HL-60/S4 treated with phorbol 12-myristate 13-acetate at 8.2 ng/mL for 4 days and 3 days (cell line): ENCODE data around the gene CCDC92B.

Experiments
- in situ Hi-C: fragments of 300-500 bp; cut with MboI; formaldehyde crosslinking; loops from 2 replicates; pipeline ENCODE4 v1.15.0; 2022; ENCODE audit warnings: low sequenced_read_pairs

The CCDC92B gene

DNA sequence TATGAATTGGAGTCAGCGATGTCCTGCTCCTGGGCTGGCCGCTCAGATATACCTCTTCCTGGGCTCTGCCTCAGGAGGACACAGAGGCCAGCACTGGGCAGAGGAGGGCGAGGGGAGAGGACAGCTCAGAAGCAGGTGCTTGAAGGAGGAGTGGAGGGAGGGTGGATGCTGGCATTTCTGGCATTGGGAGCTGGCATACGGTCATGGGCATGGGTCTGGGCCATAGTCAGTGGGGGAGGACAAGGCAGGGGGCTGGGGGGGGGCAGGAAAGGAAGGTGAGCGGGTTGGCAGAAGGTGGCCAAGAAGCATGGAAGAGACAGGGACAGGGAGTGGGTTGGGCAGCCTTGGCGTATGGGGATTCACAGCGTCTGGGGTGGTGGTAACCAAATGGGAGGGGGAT lies 30.1 kb upstream of the CCDC92B start:
- in situ Hi-C loops, result no loop called here

DNA sequence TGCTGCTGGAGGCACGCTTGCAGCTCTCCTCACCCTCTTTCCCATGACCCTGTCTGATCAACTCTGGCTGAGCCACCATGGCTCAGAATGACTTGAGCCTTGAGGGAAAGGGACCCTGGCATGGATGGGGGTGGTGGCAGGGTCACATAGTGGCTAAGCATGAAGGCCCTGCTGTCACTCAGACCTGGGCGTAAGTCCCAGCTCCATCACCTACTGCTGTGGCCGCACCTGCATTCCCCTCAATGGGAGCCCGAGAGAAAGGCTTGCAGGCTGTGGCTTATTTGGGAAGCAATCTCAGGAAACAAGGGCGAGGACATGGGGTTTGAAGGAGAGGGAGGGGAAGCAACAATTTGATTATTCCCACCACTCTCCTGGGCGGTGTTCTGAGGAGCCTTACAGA lies 29.0 kb upstream of the CCDC92B start:
- in situ Hi-C loops, result no loop called here

DNA sequence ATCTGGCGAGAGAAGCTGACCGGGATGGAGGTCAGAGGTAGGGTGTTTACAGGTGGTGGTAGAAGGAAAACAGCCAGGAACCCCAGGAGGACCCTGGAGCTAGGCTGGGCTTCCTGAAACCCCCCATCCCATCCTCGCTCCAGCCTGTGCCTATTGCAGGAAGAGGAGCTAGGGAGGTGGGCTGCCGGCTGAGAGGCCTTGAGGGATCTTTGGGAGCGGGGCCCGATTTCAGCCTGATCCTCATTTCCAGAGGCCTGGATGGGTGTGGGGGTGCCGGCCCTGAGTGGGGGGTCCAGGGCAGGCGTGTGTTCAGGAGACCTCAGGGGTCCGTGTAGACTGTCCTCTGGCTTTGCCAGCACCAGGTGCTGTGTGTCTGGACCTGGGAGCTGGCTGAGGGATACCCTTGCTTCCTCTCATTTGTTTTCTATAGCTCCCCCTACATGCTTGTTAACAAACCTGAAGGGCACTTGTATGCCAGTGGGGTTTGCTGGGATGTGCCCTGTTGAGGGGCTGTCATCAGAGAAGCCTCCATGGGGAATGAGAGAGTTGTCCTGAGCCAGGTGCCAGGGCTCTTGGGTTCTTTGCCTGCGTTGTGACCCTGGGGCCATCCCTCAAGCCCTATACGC lies 27.9 kb upstream of the CCDC92B start:
- in situ Hi-C loops, result no loop called here

- in situ Hi-C loops, result no loop called here
These were observed 27.3 kb upstream of the CCDC92B start for GRCh38 chr17:2776589-2777241.

DNA sequence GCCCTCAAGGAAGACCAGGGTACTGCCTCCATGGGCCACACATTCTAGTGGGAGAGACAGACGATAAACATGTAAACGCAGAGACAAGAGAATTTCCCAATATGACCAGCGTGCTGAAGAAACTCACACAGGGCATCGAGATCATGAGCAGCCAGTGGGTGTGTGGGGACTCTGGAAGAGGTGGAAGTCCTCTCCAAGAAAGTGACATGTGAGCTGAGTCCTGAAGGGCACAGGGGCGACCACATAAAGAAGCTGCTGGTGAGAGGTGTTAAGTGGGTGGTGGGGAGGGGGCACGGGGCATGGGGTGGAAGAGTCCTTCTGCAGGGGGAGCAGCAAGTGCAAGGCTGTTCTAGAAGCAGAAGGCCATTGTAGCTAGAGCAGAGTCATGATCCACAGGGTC lies 25.8 kb upstream of the CCDC92B start:
- in situ Hi-C loops, result no loop called here

DNA sequence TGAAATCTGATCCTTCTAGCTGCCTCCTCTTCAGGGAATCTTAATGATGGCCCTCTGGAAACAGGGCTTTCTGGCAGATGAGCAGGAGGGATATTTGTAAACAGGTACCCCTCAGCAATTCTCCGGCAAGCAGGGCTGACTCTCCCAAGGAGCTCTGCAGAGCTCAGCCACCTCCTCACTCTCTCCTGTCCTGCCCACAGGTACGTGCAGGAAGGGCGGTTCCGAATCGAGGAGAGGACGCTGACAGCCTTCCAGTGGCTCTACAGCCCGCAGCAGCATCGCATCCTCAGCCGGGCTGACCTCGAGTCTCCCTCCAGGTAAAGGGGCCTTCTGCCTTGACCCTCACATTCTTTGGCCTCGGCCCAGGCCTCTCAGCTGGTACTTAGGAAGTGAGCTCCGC lies 20.7 kb upstream of the CCDC92B start:
- in situ Hi-C loops, result no loop called here

DNA sequence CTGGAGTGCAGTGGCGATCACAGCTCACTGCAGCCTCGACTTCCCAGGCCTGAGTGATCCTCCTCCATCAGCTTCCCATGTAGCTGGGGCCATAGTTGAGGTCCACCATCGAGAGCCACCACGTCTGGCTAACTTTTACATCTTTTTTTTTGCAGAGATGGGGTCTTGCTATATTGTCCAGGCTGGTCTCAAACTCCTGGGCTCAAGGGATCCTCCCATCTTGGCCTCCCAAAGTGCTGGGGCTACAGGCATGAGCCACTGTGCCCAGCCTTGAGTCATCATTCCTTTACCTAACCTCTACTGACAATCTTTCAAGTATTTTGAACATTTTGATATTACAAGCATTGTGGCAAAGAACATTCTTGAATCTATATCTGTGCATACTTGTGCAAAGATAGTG lies 9.4 kb upstream of the CCDC92B start:
- in situ Hi-C loops, result no loop called here

DNA sequence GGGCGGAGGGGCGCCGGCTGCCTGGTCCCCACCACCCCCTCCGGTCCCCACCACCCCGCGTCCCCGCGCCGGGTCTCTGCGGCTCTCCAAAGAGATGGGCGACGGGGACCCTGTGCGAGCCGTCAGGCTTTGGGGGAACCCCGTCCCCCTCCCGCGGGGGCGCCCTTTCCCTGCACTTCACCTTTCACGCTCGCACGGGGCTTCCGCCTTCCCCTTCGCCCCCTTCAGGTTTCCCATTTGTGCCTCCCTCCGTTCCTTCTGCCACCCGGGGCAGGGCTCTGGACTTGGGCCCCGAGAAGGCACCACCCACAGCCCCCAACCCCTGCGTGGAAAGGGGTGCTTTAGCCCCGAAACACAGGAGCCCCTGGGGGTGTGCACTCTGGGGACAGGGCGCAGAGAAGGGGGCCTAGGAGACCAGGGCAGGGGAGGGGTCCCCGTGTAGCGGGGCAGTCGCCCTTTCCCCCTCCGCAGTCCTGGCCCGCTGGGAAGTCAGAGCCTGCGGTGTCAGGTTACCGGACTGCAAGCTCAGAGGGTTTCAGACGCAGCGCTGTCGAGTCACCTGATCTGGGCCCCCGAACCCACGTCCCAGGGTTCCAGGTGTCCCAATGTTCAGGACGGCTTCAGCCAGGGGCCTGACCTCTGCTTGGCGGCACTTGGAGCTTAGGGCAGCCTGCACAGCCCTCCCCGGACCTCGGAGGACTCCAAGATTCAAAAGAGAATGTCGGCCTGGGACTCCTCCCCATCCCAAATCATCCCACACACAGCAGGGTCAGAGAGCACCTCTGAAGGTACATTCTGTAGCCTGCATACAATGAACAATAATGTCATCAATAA lies 6.7 kb upstream of the CCDC92B start:
- in situ Hi-C loops, result no loop called here

DNA sequence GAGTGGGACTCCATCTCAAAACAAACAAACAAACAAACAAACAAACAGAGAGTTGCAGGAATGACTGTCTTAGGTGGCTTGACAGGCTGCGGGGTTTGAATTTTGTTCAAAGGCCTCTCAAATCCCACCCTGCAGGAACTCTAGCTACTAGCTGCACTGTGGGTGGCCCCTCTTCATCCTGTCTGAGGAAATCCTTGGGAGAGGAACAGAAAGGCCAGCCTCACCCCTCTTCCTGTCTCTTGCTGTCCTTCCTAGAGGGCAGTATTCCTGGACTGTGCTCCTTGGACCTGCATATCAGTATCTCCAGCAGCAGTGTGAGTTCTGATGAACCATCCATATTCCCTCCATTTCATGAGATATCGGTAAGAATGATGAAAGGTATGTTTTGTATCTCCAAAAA lies 2.0 kb upstream of the CCDC92B start:
- in situ Hi-C loops, result no loop called here

DNA sequence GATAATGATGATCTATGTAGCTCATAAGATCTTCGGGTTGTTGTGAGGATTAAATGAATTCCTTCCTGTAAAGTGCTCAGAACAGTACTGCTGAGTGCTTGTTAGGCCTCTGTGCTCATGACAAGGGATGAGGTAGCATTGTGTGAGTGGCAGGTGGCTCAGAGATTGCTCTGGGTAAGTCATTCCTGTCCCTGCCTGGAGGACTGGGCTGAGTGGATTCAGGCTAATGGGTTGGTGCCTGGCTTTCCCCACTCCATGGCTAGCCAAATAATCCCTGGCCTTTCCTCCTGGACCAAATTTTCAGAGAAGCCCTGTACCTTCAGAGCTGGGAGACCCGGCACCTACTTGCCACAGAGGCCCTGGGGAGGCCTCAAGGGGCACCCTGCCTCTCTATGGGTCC lies 1.3 kb upstream of the CCDC92B start:
- in situ Hi-C loops, result no loop called here

- in situ Hi-C loops, result no loop called here
These were observed 331 bp upstream of the CCDC92B start for GRCh38 chr17:2749784-2750181.

- in situ Hi-C loops, result no loop called here
These were observed 4.0 kb downstream of the CCDC92B start for GRCh38 chr17:2745317-2746037.

DNA sequence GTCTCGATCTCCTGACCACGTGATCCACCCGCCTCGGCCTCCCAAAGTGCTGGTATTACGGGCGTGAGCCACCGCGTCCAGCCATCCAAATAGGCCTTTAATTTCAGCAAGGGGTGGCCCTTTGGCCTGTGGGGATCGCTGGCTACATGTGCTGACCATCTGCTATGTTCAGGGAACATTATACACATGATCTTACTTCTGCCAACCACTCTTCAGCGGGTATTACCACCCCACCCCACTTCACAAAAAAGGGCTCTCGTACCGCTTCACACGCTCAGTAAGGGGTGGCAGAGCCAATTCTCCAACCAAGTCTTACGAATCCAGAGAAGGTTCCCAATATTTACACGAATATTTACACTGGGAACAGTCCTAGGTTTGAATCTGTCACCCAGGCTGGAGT lies 11.8 kb downstream of the CCDC92B start:
- in situ Hi-C loops, result no loop called here

GRCh38 chr17:2736956-2737355 lies 12.5 kb downstream of the CCDC92B start:
- in situ Hi-C loops, result no loop called here

DNA sequence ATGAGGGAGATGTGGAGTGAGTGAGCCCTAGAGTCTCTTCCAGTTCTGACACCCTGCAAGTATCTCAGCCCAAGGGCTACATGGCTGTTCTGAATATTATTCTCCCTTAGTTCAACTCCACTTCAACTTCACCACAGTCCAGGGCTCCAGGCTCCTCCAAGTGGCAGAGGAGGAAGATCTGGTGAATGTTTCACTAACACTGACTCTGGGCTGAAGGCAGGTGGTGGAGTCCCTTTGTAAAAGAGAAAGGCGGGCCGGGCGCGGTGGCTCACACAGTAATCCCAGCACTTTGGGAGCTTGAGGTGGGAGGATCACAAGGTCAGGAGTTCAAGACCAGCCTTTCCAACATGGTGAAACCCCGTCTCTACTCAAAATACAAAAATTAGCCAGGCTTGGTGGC lies 13.6 kb downstream of the CCDC92B start:
- in situ Hi-C loops, result no loop called here

DNA sequence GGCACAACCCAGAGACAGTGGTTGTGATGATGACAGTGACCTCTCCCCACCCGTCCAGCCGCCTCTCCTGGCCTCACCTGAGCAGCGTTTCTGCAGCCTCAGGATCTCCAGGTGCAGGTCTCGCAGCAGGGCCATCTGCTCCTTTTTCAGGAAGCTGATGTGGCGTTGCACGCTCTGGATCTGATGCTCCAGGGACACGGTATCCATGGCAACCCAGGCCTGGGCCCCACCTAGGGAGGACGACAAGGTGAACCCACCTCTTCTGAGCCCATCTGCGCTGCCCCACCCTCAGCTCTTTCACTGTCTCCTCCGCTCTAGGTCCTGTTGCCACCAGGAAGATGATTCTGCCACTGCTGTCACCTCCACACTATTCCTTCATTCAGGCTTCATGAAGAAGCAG lies 14.5 kb downstream of the CCDC92B start:
- in situ Hi-C loops, result no loop called here

- in situ Hi-C loops, result no loop called here
These were observed 17.6 kb downstream of the CCDC92B start for GRCh38 chr17:2731807-2732206.

DNA sequence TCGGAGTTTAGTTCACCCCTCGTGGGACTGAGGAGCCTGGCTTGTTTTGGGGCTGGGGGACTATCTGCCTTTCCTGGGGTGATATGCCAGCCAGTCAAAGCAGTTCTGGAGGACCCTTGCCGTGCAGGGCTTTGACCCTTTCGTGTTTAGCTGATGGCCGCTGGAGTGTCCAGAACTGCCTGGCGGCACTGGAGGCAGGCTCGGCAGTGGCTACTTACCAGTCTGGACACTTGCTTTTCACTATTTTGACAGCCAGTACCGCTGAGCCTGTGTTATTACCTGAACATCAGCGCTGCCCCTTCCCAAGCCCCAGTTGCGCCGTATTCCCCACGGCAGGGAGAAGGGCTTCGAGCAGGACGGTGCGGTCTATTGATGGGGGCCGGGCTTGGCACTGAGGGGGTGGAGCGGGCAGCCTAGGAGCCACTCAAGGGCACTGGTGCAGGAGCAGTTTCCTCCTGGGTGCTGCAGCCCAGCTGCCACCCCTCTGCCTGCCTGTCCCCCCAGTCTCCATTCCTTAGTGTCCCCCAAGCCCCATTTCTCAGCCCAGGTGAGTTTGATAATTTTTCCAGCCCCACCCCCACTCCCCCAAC lies 18.6 kb downstream of the CCDC92B start:
- in situ Hi-C loops, result no loop called here

GRCh38 chr17:2724784-2725164 lies 24.7 kb downstream of the CCDC92B start:
- in situ Hi-C loops, result no loop called here

DNA sequence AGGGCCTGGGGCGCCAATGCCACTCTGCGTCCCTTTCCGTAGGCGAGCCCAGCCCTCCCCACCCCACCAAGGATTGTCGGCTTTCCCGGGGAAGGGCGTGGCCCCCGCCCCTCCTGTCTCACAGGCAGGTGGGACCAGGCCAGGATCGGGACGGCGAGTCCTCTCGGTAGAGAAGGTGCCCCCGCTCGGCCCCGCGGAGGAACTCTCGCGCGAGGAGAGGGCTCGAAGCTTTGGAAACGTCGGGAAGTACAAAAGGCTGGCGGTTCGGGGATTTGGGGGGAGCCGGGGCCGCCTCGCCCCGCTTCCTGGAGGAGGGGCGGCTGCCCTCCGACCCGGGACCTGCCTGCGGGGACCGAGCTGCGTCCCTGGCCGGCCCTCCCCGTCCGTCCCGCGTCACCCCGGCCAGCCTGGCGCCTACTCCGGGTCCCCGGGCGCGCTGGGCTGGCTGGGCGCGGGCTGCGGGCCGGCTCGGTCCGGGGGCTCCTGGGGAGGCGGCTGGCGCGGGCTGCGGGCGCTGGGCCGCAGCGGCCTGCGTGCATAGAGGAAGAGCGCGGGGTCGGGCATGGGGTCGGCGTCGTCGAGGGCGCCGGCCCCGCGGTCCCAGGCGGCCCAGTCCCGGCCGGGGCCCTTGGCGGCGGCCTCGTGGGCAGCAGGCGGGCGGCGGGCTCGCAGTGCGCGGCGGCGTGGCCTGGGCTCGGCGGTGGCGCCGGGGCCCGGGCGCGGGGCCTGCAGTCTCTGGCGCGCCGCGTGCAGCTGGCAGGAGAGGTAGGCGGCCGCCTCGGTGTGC lies 25.3 kb downstream of the CCDC92B start:
- in situ Hi-C loops, result no loop called here
